DND-41 (cell line): Measurements from ENCODE around the gene IFI27L1.

Source experiments
- ATAC-seq: fragments of 200-7000 bp; cut with Tn5 transposase; 3 replicates; pipeline ENCODE4 v1.9.1; 2021; ENCODE audit warnings: low read depth; ENCODE audit not compliant: insufficient read depth
- DNase-seq: peaks from one replicate; pipeline ENCODE4 v3.0.0-alpha.2; 2020
- H2AFZ ChIP-seq: 2 replicates; pipeline ENCODE4 v1.6.0; 2012; ENCODE audit warnings: low read depth, low read length
- H3K27ac ChIP-seq: 2 replicates; pipeline ENCODE4 v1.5.1; 2012; ENCODE audit warnings: low read length, inconsistent platforms
- H3K27me3 ChIP-seq: fragments of 200-600 bp; sonication (generic); 2 replicates; pipeline ENCODE4 v1.6.0; 2012; ENCODE audit warnings: low read length, mild to moderate bottlenecking, inconsistent platforms; ENCODE audit not compliant: insufficient read depth, poor library complexity
- H3K36me3 ChIP-seq: 2 replicates; pipeline ENCODE4 v1.5.1; 2012; ENCODE audit warnings: low read length, inconsistent platforms; ENCODE audit not compliant: insufficient read depth
- H3K4me1 ChIP-seq: 2 replicates; pipeline ENCODE4 v1.5.1; 2012; ENCODE audit warnings: mild to moderate bottlenecking, low read length; ENCODE audit not compliant: insufficient read depth
- H3K4me2 ChIP-seq: 2 replicates; pipeline ENCODE4 v1.6.0; 2012; ENCODE audit warnings: mild to moderate bottlenecking, moderate library complexity, low read length, inconsistent platforms; ENCODE audit not compliant: insufficient read depth
- H3K4me3 ChIP-seq, 2 experiments: fragments of 200-600 bp in 1 of 2; shearing (Covaris generic) in 1 of 2; 2 replicates each; pipeline ENCODE4 v1.5.1; 2012 to 2016; ENCODE audit warnings: inconsistent platforms in 2 of 2, low read length in 2 of 2, mild to moderate bottlenecking in 2 of 2, low read depth in 1 of 2, moderate library complexity in 1 of 2
- H3K79me2 ChIP-seq: 2 replicates; pipeline ENCODE4 v1.6.0; 2012; ENCODE audit warnings: low read length, inconsistent platforms; ENCODE audit not compliant: insufficient read depth
- H3K9ac ChIP-seq: 2 replicates; pipeline ENCODE4 v1.6.0; 2012; ENCODE audit warnings: low read depth, mild to moderate bottlenecking, inconsistent platforms, low read length, moderate library complexity
- H3K9me3 ChIP-seq: 2 replicates; pipeline ENCODE4 v1.5.1; 2012; ENCODE audit warnings: low read length, moderate library complexity, mild to moderate bottlenecking, inconsistent platforms; ENCODE audit not compliant: insufficient read depth, severe bottlenecking
- H4K20me1 ChIP-seq: 2 replicates; pipeline ENCODE4 v1.6.0; 2012; ENCODE audit warnings: low read length; ENCODE audit not compliant: insufficient read depth
- EZH2 ChIP-seq: IDR thresholded peaks from 3 replicates; pipeline ENCODE4 v1.6.1; 2012; ENCODE audit warnings: borderline replicate concordance, low read depth, mild to moderate bottlenecking, moderate library complexity, low read length, inconsistent platforms; ENCODE audit not compliant: severe bottlenecking
- TF ChIP-seq, protein P1 (sequence below): IDR thresholded peaks from 2 replicates; pipeline ENCODE4 v1.5.1; 2012; ENCODE audit warnings: borderline replicate concordance, low read length, moderate library complexity, mild to moderate bottlenecking; ENCODE audit not compliant: poor library complexity, severe bottlenecking; ENCODE audit errors: extremely low read depth

IFI27L1 gene

GRCh38 chr14:94113073-94113472 lies 32.0 kb downstream of the IFI27L1 start:
- Histone ChIP-seq H2AFZ (no peak overlapping the region), H4K20me1 (no peaks in the 10 kb centered on the region), H3K4me1 (no peaks in the 10 kb centered on the region), H3K27ac (no peak overlapping the region), H3K4me3 (no peak overlapping the region), H3K27me3 (no peaks in the 10 kb centered on the region), H3K36me3 (no peaks in the 10 kb centered on the region), H3K9me3 (no peaks in the 10 kb centered on the region), H3K9ac (no peak overlapping the region), H3K79me2 (no peaks in the 10 kb centered on the region), H3K4me2 (no peak overlapping the region)
- DNase-seq (no peak), ATAC-seq (no peak)
- TF ChIP-seq, protein P1, sequence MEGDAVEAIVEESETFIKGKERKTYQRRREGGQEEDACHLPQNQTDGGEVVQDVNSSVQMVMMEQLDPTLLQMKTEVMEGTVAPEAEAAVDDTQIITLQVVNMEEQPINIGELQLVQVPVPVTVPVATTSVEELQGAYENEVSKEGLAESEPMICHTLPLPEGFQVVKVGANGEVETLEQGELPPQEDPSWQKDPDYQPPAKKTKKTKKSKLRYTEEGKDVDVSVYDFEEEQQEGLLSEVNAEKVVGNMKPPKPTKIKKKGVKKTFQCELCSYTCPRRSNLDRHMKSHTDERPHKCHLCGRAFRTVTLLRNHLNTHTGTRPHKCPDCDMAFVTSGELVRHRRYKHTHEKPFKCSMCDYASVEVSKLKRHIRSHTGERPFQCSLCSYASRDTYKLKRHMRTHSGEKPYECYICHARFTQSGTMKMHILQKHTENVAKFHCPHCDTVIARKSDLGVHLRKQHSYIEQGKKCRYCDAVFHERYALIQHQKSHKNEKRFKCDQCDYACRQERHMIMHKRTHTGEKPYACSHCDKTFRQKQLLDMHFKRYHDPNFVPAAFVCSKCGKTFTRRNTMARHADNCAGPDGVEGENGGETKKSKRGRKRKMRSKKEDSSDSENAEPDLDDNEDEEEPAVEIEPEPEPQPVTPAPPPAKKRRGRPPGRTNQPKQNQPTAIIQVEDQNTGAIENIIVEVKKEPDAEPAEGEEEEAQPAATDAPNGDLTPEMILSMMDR, result no peak
- no peak for TF ChIP-seq EZH2

DNA sequence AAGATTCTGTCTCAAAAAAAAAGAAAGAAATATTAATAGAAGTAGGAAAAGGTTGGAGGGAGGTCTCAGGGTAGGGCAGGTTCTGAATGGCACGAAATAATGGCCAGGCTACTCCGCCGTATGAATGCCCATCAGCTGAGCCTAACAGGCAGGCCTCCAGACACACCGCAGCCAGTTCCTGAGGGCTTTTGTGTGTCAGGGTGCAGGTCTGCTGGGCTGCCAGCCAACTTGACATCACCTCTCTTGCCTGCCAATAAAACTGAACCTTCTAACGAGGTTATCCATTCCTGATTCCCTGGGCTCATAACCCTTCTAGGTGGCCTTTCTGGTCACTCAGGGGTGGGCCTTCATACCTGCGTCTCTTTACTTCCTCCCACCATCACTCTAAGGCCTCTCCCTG lies 32.4 kb downstream of the IFI27L1 start:
- no peak for DNase-seq
- Histone ChIP-seq H4K20me1 (no peaks in the 10 kb centered on the region), H3K9me3 (no peaks in the 10 kb centered on the region), H3K4me1 (no peaks in the 10 kb centered on the region), H3K4me3 (no peak overlapping the region), H3K27me3 (no peaks in the 10 kb centered on the region), H3K9ac (no peak overlapping the region), H3K36me3 (no peaks in the 10 kb centered on the region), H3K27ac (no peak overlapping the region), H2AFZ (no peak overlapping the region), H3K79me2 (no peaks in the 10 kb centered on the region), H3K4me2 (no peak overlapping the region)
- TF ChIP-seq, protein P1, result no peak
- TF ChIP-seq EZH2, result no peak
- no peak for ATAC-seq

- DNase-seq (no peak), ATAC-seq (no peak)
- Histone ChIP-seq H2AFZ (no peak overlapping the region), H3K9me3 (no peaks in the 10 kb centered on the region), H3K9ac (no peak overlapping the region), H3K4me3 (no peak overlapping the region), H3K27ac (no peak overlapping the region), H3K4me1 (no peaks in the 10 kb centered on the region), H3K79me2 (no peaks in the 10 kb centered on the region), H4K20me1 (no peaks in the 10 kb centered on the region), H3K36me3 (no peaks in the 10 kb centered on the region), H3K27me3 (no peaks in the 10 kb centered on the region), H3K4me2 (no peak overlapping the region)
- TF ChIP-seq EZH2, result no peak
- TF ChIP-seq, protein P1, result no peak
These were observed 32.9 kb downstream of the IFI27L1 start for GRCh38 chr14:94113908-94114588.

GRCh38 chr14:94114589-94115057 lies 33.5 kb downstream of the IFI27L1 start:
- Histone ChIP-seq H3K79me2 (no peaks in the 10 kb centered on the region), H3K4me2 (no peak overlapping the region), H3K27ac (no peak overlapping the region), H3K27me3 (no peaks in the 10 kb centered on the region), H3K4me1 (no peaks in the 10 kb centered on the region), H3K9me3 (peaks cover 3% of the 10 kb centered on the region), H2AFZ (no peak overlapping the region), H3K9ac (no peak overlapping the region), H3K36me3 (no peaks in the 10 kb centered on the region), H4K20me1 (no peaks in the 10 kb centered on the region), H3K4me3 (no peak overlapping the region)
- DNase-seq (no peak), ATAC-seq (no peak)
- TF ChIP-seq EZH2, result no peak
- TF ChIP-seq, protein P1, result no peak
